HG03457 (cell line): ENCODE results near the gene SORCS2.

ENCODE experiments used
- ATAC-seq: cut with Tn5 transposase; IDR thresholded peaks from one replicate; pipeline ENCODE4 v1.9.1; 2021; ENCODE audit warnings: moderate number of reproducible peaks; ENCODE audit not compliant: unreplicated experiment

Gene SORCS2

GRCh38 chr4:7262134-7262533, 69.8 kb downstream of the SORCS2 start:
- no peak for ATAC-seq

DNA sequence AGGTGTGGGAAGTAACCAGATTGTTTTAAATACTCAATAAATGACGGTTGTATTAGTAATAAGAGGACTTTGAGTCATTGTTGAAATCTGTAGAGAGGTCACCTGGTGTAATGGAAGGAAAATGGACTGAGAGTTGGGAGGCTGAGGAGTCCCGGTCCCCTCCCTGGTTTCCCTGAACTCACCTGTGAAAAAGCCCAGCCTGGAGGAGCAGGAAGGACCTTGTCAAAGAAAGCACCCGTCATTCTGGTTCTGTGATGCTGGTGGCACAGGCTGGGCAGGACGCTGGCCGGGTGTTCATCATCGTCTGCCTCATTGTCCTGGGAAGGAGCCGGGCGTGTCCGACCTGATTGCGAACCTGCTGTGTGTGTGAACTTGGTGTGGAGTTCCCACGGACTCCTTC, 70.8 kb downstream of the SORCS2 start:
- ATAC-seq: no peak

GRCh38 chr4:7264694-7265093, 72.4 kb downstream of the SORCS2 start:
- ATAC-seq: no peak

DNA sequence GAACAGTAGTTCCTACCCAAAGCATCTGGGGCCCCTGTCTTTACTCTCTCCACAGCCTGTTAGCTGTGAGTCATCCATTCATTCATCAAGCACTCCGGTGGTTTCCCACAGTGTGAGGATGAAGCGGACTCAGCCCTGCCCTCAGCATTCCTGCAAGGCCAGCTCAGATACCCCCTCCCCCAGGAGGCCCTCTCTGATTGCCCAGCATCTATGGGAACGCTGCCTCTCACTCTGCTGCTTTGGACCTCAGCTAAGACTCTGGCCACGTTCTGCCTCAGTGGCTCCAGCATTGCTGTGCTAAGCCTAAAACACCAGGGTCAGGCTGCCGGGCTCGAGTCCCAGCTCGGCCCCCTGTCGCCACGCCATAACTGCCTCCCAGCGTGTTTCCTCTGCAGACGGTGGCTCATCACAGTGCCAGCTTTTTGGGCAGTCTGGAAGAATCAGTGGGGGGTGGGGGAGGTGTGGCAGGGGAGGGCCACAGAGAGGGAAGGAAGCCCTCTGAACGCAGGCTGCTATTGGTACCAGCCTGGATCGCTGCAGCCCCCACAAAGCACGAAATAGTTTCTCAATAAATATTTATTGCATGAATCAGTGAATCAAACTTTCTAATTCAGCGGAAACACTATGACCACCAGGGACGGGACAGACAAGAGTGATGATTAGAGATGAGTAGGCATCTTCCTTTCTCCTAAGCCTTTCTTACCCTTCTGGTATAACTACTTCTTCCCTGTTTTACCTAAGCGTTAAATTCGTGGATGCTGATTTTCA, 74.4 kb downstream of the SORCS2 start:
- no peak for ATAC-seq

DNA sequence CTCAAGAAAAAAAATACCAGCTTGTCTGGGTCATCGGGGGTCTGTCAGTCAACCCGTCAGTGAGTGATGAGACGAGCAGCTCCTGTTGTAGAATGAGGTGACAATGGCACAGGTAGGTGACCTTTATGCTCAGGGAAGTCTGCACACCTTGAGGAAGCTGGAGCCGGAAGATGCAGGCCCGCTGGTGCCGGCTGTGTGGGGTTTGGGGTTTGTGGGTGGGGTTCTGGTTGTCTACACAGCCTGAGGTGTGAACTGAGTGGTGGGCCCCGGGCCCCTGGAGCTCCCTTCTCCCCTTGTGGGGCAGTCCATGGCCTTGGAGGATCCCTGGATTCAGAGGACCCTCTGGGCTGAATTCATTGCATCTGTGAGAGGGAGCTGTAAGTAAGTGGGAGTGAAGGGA, 75.5 kb downstream of the SORCS2 start:
- no peak for ATAC-seq

- ATAC-seq: no peak
Observed at GRCh38 chr4:7268941-7269340, 76.6 kb downstream of the SORCS2 start.

GRCh38 chr4:7270121-7270520, 77.8 kb downstream of the SORCS2 start:
- ATAC-seq: no peak

- ATAC-seq: no peak
Observed at GRCh38 chr4:7272404-7272803, 80.1 kb downstream of the SORCS2 start.

DNA sequence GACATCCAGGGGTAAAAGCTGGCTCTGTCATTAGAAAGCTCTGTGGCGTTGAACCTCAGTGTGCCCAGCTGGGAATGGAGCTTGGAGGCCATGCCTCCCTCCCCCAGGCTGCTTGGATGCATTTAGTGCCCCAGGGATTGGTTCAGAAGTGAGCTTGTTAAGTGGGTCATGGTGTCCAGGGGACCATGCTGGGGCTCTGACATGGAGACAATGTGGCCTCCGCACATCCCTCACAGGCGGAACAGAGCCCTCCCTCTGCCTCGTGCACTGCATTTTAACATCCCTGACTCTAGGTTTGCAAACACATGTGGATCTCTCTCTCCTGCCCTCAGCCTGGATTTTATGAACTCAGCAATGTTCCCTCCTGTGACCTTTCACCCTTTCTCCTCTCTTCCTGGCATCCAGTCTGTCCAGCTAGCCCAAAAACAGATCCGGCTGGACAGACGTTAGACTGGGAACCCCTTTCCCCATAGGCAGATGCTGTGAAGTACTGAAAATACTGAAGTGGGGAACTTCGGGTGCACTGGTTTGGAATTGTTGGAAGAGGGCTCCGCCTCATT, 81.5 kb downstream of the SORCS2 start:
- no peak for ATAC-seq

DNA sequence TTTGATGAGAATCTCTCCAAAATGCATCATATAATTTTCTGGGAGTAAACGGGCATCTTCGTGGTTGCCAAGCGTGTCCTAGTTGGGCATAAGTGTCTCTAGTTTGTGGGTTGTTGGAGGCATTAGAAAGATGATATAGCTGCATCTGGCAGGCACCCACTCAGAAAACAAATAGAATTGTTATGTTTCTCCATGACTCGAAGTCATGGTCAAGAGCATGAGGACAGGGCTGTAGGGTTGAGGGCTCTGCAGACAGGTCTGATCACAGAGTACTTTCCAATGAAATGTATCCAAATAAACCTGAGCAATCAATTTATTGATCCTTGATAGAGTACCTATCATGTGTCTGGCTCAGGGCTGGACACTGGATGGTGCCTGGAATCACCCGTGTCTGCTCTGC, 82.7 kb downstream of the SORCS2 start:
- ATAC-seq: no peak

- no peak for ATAC-seq
Observed at GRCh38 chr4:7275490-7276154, 83.3 kb downstream of the SORCS2 start.

GRCh38 chr4:7276515-7276914, 84.2 kb downstream of the SORCS2 start:
- ATAC-seq: no peak

GRCh38 chr4:7278071-7278765, 85.9 kb downstream of the SORCS2 start:
- no peak for ATAC-seq

GRCh38 chr4:7278981-7279380, 86.6 kb downstream of the SORCS2 start:
- ATAC-seq: no peak

- ATAC-seq: no peak
Observed at GRCh38 chr4:7279902-7280301, 87.6 kb downstream of the SORCS2 start.

DNA sequence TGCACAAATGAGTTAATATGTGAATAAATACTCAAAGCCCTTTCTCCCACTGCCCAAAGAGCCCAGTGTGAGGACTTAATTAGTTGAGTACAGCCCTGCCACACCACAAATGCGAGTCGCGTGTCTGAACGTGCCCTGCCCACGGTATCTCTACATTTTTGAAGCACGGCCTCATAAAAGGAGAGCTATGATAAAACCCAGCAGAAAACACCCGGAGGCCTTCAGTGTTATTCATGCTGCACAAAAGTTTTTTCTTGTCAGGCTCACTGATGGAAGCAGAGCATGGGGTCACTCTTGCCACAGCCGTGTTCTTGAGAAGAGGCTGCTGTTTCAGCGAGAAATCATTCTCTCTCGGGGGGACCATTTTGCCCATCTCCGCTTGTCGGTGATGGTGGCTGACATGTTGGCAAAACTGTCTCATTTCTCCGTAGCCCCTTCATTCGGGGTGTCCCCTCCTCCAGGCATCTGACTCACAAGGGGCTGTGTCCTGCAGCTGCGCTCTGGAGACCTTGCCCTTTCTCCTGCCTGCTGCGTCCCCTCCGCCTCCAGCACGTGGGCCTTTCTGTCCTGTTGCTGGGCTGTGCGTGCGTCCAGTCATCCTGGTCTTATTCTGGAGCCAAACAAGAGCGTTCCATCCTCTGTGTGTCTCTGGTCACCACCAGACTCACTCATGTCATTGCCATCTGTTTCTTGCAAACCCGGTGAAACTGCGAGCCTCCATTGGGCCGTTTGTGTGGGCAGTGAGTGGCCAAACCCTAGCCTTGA, 88.8 kb downstream of the SORCS2 start:
- no peak for ATAC-seq

- ATAC-seq: no peak
Observed at GRCh38 chr4:7281691-7282665, 89.6 kb downstream of the SORCS2 start.

DNA sequence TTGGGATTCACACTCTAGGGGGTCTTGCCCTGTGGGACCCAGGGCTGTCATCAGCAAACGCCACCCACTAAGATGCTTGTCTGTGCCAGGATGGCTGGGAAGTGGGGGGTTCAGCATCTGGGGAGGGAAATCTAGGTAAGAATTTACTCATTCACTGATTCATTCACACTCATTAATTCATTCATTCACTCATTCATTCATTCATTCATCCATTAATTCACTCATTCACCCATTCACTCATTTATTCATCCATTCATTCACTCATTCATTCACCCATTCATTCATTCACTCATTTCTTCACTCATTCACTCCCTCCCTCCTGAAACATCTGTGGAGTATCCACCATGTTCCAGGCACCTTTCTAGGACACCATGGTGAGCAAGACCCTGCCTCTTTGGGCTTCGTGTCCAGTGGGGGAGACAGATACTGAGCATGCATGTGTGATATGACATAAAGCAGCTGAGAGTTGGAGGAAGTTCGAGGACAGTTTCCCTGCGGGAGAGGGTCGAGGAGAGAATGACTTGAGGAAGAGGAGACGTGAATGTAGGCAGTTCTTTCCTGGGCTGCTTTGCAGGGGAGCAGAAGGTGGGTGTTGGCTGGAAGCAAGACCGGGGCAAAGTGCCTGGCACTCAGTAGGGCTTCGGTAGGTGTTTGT, 90.6 kb downstream of the SORCS2 start:
- ATAC-seq: no peak
